GM23338 (cell line): ENCODE results near the gene FSIP1. TPM values are rescaled to one million over a fixed set of nuclear protein-coding genes. Genes with fewer than 3 reads are reported as not detected.

ENCODE experiments used
- ATAC-seq: fragments of 200-7000 bp; cut with Tn5 transposase; 3 replicates; pipeline ENCODE4 v1.9.1; 2020
- DNase-seq: peaks from one replicate; pipeline ENCODE4 v3.0.0-alpha.2; 2015; ENCODE audit warnings: low spot score
- H2AFZ ChIP-seq: fragments of 200-600 bp; sonication (generic); 2 replicates; pipeline ENCODE4 v1.8.0; 2016; ENCODE audit warnings: antibody characterized with exemption, mild to moderate bottlenecking, moderate library complexity
- H3F3A ChIP-seq: fragments of 200-600 bp; sonication (generic); replicated peaks from 2 replicates; pipeline ENCODE4 v1.8.0; 2017; ENCODE audit warnings: antibody characterized with exemption, mixed run types, low read depth
- H3K27ac ChIP-seq: fragments of 200-600 bp; sonication (generic); 2 replicates; pipeline ENCODE4 v1.6.1; 2016; ENCODE audit warnings: low read depth
- H3K27me3 ChIP-seq: fragments of 200-600 bp; sonication (generic); 2 replicates; pipeline ENCODE4 v1.8.0; 2016; ENCODE audit warnings: mild to moderate bottlenecking, mixed run types, moderate library complexity; ENCODE audit not compliant: insufficient read depth
- H3K36me3 ChIP-seq: fragments of 200-600 bp; sonication (generic); 2 replicates; pipeline ENCODE4 v1.8.0; 2016; ENCODE audit warnings: mild to moderate bottlenecking; ENCODE audit not compliant: insufficient read depth
- H3K4me1 ChIP-seq: fragments of 200-600 bp; sonication (generic); 2 replicates; pipeline ENCODE4 v1.8.0; 2016; ENCODE audit warnings: mild to moderate bottlenecking, moderate library complexity; ENCODE audit not compliant: insufficient read depth
- H3K4me2 ChIP-seq: fragments of 200-600 bp; sonication (generic); 2 replicates; pipeline ENCODE4 v1.7.1; 2017; ENCODE audit warnings: mixed run types
- H3K4me3 ChIP-seq: fragments of 200-600 bp; sonication (generic); 2 replicates; pipeline ENCODE4 v1.6.1; 2016; ENCODE audit warnings: mixed run types
- H3K79me2 ChIP-seq: fragments of 200-600 bp; sonication (generic); replicated peaks from 2 replicates; pipeline ENCODE4 v1.8.0; 2017; ENCODE audit warnings: mild to moderate bottlenecking; ENCODE audit not compliant: insufficient read depth
- H3K9me2 ChIP-seq: fragments of 200-600 bp; sonication (generic); 2 replicates; pipeline ENCODE4 v1.8.0; 2017; ENCODE audit not compliant: insufficient read depth
- H4K20me1 ChIP-seq: fragments of 200-600 bp; sonication (generic); replicated peaks from 2 replicates; pipeline ENCODE4 v1.8.0; 2017; ENCODE audit warnings: mild to moderate bottlenecking; ENCODE audit not compliant: insufficient read depth
- H3K27ac Mint-ChIP-seq: 2 replicates; pipeline ENCODE4 v1.8.0; 2020; ENCODE audit warnings: inconsistent platforms, mild to moderate bottlenecking, moderate library complexity, mixed read lengths
- H3K27me3 Mint-ChIP-seq: 3 replicates; pipeline ENCODE4 v1.8.0; 2022; ENCODE audit warnings: low read depth, mild to moderate bottlenecking, moderate library complexity, mixed read lengths, inconsistent platforms; ENCODE audit not compliant: insufficient read depth, poor library complexity
- H3K36me3 Mint-ChIP-seq: 3 replicates; pipeline ENCODE4 v1.8.0; 2021; ENCODE audit warnings: low read depth, mild to moderate bottlenecking, inconsistent platforms, moderate library complexity, mixed read lengths
- H3K4me1 Mint-ChIP-seq: 3 replicates; pipeline ENCODE4 v1.8.0; 2020; ENCODE audit warnings: mild to moderate bottlenecking, inconsistent platforms, mixed read lengths
- H3K4me3 Mint-ChIP-seq: 3 replicates; pipeline ENCODE4 v1.8.0; 2021; ENCODE audit warnings: moderate library complexity, mild to moderate bottlenecking, inconsistent platforms, mixed read lengths
- H3K9me3 Mint-ChIP-seq: 3 replicates; pipeline ENCODE4 v1.8.0; 2020; ENCODE audit warnings: moderate library complexity, mild to moderate bottlenecking, inconsistent platforms, mixed read lengths
- CREB1 ChIP-seq: fragments of 250-450 bp; sonication (Bioruptor Pico); IDR thresholded peaks from 2 replicates; pipeline ENCODE4 v1.5.0; 2020; ENCODE audit warnings: low read depth, mild to moderate bottlenecking, moderate library complexity
- CTCF ChIP-seq, 2 experiments: fragments of 200-600 bp in 1 of 2; sonication (generic) in 1 of 2; conservative IDR thresholded peaks; 2 replicates each; pipeline versions ENCODE4 v1.5.1 to v1.6.1; 2016 to 2017; ENCODE audit warnings: antibody characterized with exemption in 2 of 2, low read depth in 2 of 2, mild to moderate bottlenecking in 2 of 2, moderate library complexity in 1 of 2
- EZH2phosphoT487 ChIP-seq: fragments of 200-600 bp; sonication (generic); IDR thresholded peaks from one replicate; pipeline ENCODE4 v1.8.1; 2018; ENCODE audit warnings: antibody characterized with exemption; ENCODE audit not compliant: unreplicated experiment
- JUNB ChIP-seq: IDR thresholded peaks from one replicate; pipeline ENCODE4 v1.6.1; 2016; ENCODE audit warnings: antibody characterized with exemption; ENCODE audit not compliant: unreplicated experiment
- POLR2AphosphoS5 ChIP-seq: IDR thresholded peaks from 2 replicates; pipeline ENCODE4 v1.6.1; 2016; ENCODE audit warnings: antibody characterized with exemption, low read depth
- REST ChIP-seq: IDR thresholded peaks from one replicate; pipeline ENCODE4 v1.6.1; 2018; ENCODE audit warnings: antibody characterized with exemption; ENCODE audit not compliant: unreplicated experiment
- STAT1 ChIP-seq: IDR thresholded peaks from one replicate; pipeline ENCODE4 v1.6.1; 2016; ENCODE audit warnings: antibody characterized with exemption; ENCODE audit not compliant: unreplicated experiment
- ZNF114 ChIP-seq: fragments of 250-450 bp; sonication (Bioruptor Pico); IDR thresholded peaks from 2 replicates; pipeline ENCODE4 v1.5.0; 2020; ENCODE audit warnings: mild to moderate bottlenecking, moderate library complexity
- ZNF331 ChIP-seq: fragments of 250-450 bp; sonication (Bioruptor Pico); IDR thresholded peaks from 2 replicates; pipeline ENCODE4 v1.5.0; 2020; ENCODE audit warnings: low read depth, mild to moderate bottlenecking, moderate library complexity
- ZNF462 ChIP-seq: fragments of 250-450 bp; sonication (Bioruptor Pico); IDR thresholded peaks from 2 replicates; pipeline ENCODE4 v1.5.0; 2020; ENCODE audit warnings: mild to moderate bottlenecking, moderate library complexity
- polyA plus RNA-seq: library from polyadenylated mRNA; unstranded; fragments of >200 nt; fragmentation: Nextera tagmentation; extraction: Ambion mirVana; gene quantifications from 2 replicates; pipeline ENCODE4 v1.2.1, GENCODE V29; 2016
- total RNA-seq: library from RNA; depleted of rRNA; stranded (reverse); fragments of >200 nt; shearing (Covaris generic); gene quantifications from 2 replicates; pipeline ENCODE4 v1.2.3, GENCODE V29; 2014

The FSIP1 gene
- total and polyA plus RNA-seq, 2 experiments from 2014 or later = 0.92 to 2.1 TPM

GRCh38 chr15:39575180-39575579, 207.5 kb downstream of the FSIP1 start:
- Mint-ChIP-seq H3K36me3 (no peaks in the 10 kb centered on the region), H3K27ac (no peak overlapping the region), H3K9me3 (no peaks in the 10 kb centered on the region), H3K4me1 (peaks cover 16% of the 10 kb centered on the region), H3K4me3 (no peak overlapping the region), H3K27me3 (peaks cover 2% of the 10 kb centered on the region)
- H3F3A ChIP-seq = no peaks in the 10 kb centered on the region
- peaks cover 10% of the 10 kb centered on the region; the same call in 1 of the 2 replicates for H3K27me3 ChIP-seq
- no peak overlapping the region for H3K4me3 ChIP-seq
- no peak for TF ChIP-seq POLR2AphosphoS5
- TF ChIP-seq ZNF331 = no peak
- TF ChIP-seq EZH2phosphoT487 = no peak
- TF ChIP-seq ZNF114 (CRISPR knock-in tag) = no peak
- no peak for TF ChIP-seq STAT1
- TF ChIP-seq ZNF462 (CRISPR knock-in tag) = no peak
- no peak for TF ChIP-seq JUNB
- TF ChIP-seq CTCF (conservative IDR thresholded peaks at IDR 0.05; ENCODE audit: low read depth in 2 of 2) = no peak
- no peak for TF ChIP-seq REST
- no peak for TF ChIP-seq CREB1
- no peak overlapping the region for H3K27ac ChIP-seq
- H3K79me2 ChIP-seq = no peaks in the 10 kb centered on the region
- no peak overlapping the region for H2AFZ ChIP-seq
- peaks cover 9% of the 10 kb centered on the region; the same call in 1 of the 2 replicates for H3K4me1 ChIP-seq
- H3K9me2 ChIP-seq = peaks cover 14% of the 10 kb centered on the region; the same call in 1 of the 2 replicates
- no peak for DNase-seq
- ATAC-seq = no peak
- no peaks in the 10 kb centered on the region for H3K36me3 ChIP-seq
- no peaks in the 10 kb centered on the region for H4K20me1 ChIP-seq
- no peak overlapping the region for H3K4me2 ChIP-seq
